HG03575 (cell line): ENCODE data around the gene TTLL7.

ENCODE experiments used
- ATAC-seq: cut with Tn5 transposase; IDR thresholded peaks from one replicate; pipeline ENCODE4 v1.9.1; 2021; ENCODE audit not compliant: unreplicated experiment, insufficient number of reproducible peaks, low FRiP score; ENCODE audit errors: extremely low read depth

TTLL7 gene

DNA sequence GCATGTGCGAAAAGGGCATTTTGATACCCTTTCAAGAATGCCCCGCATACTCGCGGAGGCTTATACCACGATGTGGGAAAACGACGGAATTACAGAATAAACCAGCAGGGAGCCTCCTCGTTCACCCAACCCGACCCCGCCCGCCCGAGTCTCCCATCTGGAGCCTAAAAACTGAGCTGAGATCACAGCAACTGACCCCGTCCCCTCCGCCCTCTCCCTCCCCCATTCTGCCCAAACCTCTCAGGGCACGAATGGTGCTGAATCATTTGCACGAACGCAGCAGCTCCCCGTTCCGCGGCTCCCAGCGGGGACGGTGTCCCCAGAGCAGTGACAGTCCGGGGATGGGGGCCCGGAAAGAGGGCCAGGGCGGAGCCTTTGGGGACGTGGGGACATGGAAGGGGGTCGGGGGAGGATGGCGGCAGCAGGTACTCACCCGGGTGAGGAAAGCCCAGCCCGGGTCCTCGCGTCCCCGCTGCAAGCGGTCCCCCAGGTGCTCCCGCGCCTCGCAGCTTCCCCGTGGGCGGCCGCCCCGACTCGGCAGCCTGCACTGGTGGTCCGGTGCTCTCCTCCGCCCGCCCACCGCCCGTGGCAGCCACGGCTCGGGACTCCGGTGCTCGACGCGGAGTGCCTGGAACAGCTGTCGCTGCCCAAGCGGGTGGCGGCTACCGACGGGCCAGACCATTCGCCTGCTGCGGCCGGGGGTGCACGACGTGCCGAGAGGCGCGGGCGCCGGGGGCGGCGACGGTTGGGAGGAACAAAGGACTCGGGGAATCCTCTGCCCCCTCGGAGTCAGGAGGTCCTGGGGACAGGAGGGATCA, at the start of gene TTLL7:
TTLL7 (minus strand) TSS at position 635 of the 818 bp plus-strand sequence. CDS start 46,921 bp downstream, outside the sequence.
- no peak for ATAC-seq

DNA sequence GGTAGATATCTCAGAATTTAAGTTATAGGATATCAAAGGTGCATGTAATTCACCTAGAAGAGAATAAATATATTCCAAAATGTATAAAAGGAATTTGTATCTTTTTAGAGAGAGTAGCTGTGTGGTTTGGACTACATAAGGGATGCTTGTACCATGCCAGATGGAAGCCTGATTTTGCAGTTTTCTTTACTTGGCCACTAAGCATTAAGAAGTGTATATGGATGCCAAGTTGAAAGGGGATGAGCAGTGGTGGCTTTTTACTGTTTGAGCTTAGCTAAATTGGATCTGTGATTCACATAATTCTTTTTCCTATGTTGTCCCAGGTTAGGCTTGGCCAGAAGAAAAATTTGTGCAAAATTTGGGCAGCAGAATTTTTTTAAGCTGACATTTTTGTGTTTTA, 43.5 kb upstream of the TTLL7 start:
- ATAC-seq: no peak

- ATAC-seq: no peak
Measured at GRCh38 chr1:84037758-84038611, 39.1 kb upstream of the TTLL7 start.

- ATAC-seq: no peak
Measured at GRCh38 chr1:84031802-84032327, 32.9 kb upstream of the TTLL7 start.

- no peak for ATAC-seq
Measured at GRCh38 chr1:84027368-84027767, 28.4 kb upstream of the TTLL7 start.

DNA sequence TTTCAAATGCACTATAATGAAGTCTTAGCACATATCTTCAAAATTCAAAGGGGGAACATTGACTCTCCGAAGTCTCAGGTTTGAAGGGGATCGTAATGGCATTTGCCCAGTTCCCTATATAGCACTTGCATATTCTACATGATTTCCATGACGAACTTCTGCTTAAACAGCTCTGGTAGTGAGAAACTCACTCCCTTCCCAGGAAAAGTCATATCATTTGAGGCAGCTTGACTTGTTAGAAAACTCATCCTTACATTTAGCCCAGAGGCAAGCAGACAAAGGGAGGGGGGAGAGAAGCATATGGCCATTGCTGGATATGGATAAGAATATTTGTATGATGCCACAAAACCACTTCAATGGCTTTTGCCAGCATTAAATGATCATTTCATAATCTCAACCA, 27.0 kb upstream of the TTLL7 start:
- no peak for ATAC-seq

DNA sequence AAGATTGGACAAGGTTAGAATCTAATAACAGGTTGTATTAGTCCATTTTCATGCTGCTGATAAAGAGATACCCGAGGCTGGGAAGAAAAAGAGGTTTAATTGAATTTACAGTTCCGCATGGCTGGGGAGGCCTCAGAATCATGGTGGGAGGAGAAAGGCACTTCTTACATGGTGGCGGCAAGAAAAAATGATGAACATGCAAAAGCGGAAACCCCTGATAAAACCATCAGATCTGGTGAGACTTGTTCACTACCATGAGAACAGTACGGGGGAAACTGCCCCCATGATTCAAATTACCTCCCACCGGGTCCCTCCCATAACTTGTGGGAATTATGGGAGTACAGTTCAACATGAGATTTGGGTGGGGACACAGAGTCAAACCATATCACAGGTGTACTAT, 22.9 kb upstream of the TTLL7 start:
- ATAC-seq: no peak

- ATAC-seq: no peak
Measured at GRCh38 chr1:84020151-84020550, 21.2 kb upstream of the TTLL7 start.

- no peak for ATAC-seq
Measured at GRCh38 chr1:84019217-84019616, 20.3 kb upstream of the TTLL7 start.

DNA sequence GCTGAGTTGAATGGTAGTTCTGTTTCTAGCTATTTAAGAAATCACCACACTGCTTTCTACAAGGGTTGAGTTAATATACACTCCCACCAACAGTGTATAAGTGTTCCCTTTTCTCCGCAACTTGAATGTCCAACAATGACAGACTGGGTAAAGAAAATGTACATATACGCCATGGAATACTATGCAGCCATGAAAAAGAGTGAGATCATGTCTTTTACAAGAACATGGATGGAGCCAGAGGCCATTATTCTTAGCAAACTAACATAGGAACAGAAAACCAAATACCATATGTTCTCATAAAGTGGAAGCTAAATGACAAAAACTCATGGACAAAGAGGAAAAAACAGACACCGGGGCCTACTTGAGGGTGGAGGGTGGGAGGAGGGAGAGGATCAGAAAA, 14.8 kb upstream of the TTLL7 start:
- ATAC-seq: no peak

DNA sequence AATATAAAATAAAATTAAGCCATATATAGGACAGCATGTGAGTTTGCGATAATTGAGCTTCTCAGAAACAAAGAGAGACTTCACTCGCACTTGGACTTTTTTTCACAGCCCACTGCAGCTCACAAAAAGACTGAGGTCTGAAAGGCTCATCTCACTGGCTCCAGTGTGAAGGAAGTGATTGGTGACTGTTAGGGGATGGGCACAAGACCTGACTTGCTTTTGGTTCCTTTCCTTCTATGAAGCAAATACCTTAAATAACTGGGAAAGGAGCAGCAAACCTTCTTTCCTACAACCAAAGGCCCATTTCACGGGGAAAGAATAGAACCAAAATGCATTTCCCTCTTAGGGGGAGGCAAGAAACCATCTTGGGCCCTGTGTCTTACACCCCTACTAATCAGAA, 13.1 kb upstream of the TTLL7 start:
- ATAC-seq: no peak

GRCh38 chr1:84010136-84010535, 11.2 kb upstream of the TTLL7 start:
- no peak for ATAC-seq

GRCh38 chr1:84008631-84009030, 9.7 kb upstream of the TTLL7 start:
- ATAC-seq: no peak

DNA sequence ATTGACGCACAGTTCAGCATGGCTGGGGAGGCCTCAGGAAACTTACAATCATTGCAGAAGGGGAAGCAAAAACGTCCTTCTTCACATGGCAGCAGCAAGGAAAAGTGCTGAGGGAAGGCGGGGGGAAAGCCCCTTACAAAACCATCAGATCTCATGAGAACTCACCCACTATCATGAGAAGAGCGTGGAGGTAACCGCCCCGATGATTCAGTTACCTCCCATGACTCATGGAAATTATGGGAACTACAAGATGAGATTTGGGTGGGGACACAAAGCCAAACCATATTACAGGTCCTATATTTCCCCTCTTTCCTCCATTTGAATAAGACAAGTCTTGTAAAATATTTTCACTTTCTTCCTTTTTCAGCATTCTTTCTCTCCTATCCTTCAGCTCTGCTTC, 7.7 kb upstream of the TTLL7 start:
- no peak for ATAC-seq

GRCh38 chr1:84001501-84001900, 2.6 kb upstream of the TTLL7 start:
- no peak for ATAC-seq

GRCh38 chr1:84000954-84001495, 2.1 kb upstream of the TTLL7 start:
- no peak for ATAC-seq

DNA sequence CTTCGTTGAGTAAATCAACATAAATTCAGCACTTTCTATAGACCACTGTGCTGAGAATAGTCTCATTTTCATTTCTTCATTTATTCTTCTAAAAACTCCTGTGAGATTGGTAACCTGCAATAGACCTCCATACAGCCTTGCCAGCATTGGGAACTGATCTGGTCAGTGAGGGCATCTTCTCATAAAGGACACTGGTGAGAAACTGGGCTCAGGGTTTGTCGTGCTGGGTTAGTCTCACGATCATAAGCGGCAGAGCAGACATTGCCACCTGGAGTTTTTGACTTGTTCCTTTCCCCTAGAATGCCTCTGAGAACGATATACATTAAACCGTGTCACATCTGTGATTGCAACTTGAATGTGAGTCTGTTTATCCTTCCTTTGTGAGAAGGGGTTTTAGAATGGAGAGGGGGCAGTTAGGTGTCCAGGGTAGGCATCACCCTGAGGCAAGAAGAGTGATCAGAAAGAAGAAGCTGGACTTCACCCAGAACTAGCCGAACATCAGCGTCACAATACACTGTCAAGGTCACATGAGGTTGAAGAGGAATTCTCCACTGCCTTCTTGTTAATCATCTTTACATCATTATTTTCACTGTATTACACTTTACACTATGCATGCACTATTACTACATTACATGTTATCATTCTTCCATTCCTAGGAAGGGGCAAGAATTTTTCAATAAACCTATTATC, 1.4 kb upstream of the TTLL7 start:
- ATAC-seq: no peak

GRCh38 chr1:83999316-83999819, 436 bp upstream of the TTLL7 start:
- ATAC-seq: no peak

DNA sequence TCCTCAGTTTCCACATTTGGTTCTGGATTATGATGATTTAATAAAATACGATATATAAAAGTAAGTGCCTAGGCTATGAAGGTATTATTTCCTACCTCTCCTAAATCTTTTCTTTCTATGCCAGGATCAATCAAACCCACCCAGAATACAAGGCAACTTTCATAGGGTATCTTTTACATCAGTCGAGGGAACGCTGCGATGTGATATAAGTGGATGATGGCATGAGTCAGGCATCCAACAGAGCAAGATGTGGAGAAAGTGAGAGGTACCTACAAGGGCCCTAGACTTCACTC, 781 bp downstream of the TTLL7 start:
- ATAC-seq: no peak
